Uterus (tissue), 4 donors: ENCODE data around the gene LONRF3. TPM values are rescaled to one million over a fixed set of nuclear protein-coding genes. Genes with fewer than 3 reads are reported as not detected.
"Not testable (repeated sequence)": the region's sequence is repeated elsewhere in the genome, so short reads cannot be mapped to it uniquely, and the experiment has no call there.

Experiments used
- DNase-seq, 2 donors: peaks; one replicate each; pipeline ENCODE4 v3.0.0-alpha.2; 2019 to 2020
- H3K27ac ChIP-seq, 2 donors: fragments of 200-600 bp; sonication (generic); 1 replicate in 1 of 2; 2 replicates in 1 of 2; pipeline ENCODE4 v1.5.1; 2016 to 2018
- H3K27me3 ChIP-seq, 2 donors: fragments of 200-600 bp; sonication (generic); one replicate each; pipeline ENCODE4 v1.5.1; 2018 to 2019; ENCODE audit warnings: control low read depth in 1 of 2
- H3K36me3 ChIP-seq, 2 donors: fragments of 200-600 bp; sonication (generic); one replicate each; pipeline ENCODE4 v1.5.1; 2019; ENCODE audit warnings: control low read depth in 1 of 2
- H3K4me1 ChIP-seq, 2 donors: fragments of 200-600 bp; sonication (generic); one replicate each; pipeline ENCODE4 v1.5.1; 2018 to 2019; ENCODE audit warnings: control low read depth in 1 of 2
- H3K4me3 ChIP-seq, 2 donors: fragments of 200-600 bp; sonication (generic); 1 replicate in 1 of 2; 2 replicates in 1 of 2; pipeline ENCODE4 v1.5.1; 2018 to 2019; ENCODE audit warnings: mild to moderate bottlenecking in 1 of 2
- H3K9me3 ChIP-seq, 2 donors: fragments of 200-600 bp; sonication (generic); one replicate each; pipeline ENCODE4 v1.5.1; 2019; ENCODE audit warnings: control low read depth in 1 of 2
- CTCF ChIP-seq, 4 experiments: fragments of 200-600 bp in 2 of 4; fragments of 450-650 bp in 2 of 4; sonication (generic) in 2 of 4; IDR thresholded peaks; one replicate each; pipeline ENCODE4 v1.5.1; 2016 to 2019; ENCODE audit warnings: antibody characterized with exemption in 4 of 4, mild to moderate bottlenecking in 2 of 4, moderate library complexity in 1 of 4
- POLR2A ChIP-seq, 2 donors: fragments of 450-650 bp; IDR thresholded peaks; one replicate each; pipeline ENCODE4 v1.6.1; 2016; ENCODE audit warnings: antibody characterized with exemption in 2 of 2, mild to moderate bottlenecking in 1 of 2, moderate library complexity in 1 of 2
- intact Hi-C: fragments of 100-400 bp; cut with DNase I; formaldehyde crosslinking; loops from one replicate; pipeline ENCODE4 v1.15.1; 2023; ENCODE audit warnings: low total_unique reads
- total RNA-seq, 4 donors: library from RNA; depleted of rRNA in 3 of 4; stranded (reverse); fragments of >200 nt in 3 of 4; gene quantifications; one replicate each; pipeline versions ENCODE4 v1.1.0 to v1.2.4, GENCODE V29; 2014 to 2023
- donor health status: DM: yes; HTN: yes; CAD: no.

LONRF3 gene
- total RNA-seq, 4 donors from 2014 or later = 2.5 to 13.2 (median 7.4) TPM

GRCh38 chrX:118990512-118991227 lies 16.3 kb downstream of the LONRF3 start:
- intact Hi-C loops = no loop called here
- H3K9me3 ChIP-seq = no peaks in the 10 kb centered on the region
- no peaks in the 10 kb centered on the region for H3K36me3 ChIP-seq
- H3K27me3 ChIP-seq = no peaks in the 10 kb centered on the region
- H3K27ac ChIP-seq = no peak overlapping the region
- no peak for TF ChIP-seq POLR2A (IDR thresholded peaks at IDR 0.05)
- no peak for TF ChIP-seq CTCF (IDR thresholded peaks at IDR 0.05)
- no peak for DNase-seq
- H3K4me3 ChIP-seq = no peak overlapping the region
- H3K4me1 ChIP-seq = no peaks in the 10 kb centered on the region

- intact Hi-C loops, H3K27ac ChIP-seq, H3K27me3 ChIP-seq, H3K9me3 ChIP-seq, H3K4me1 ChIP-seq, H3K36me3 ChIP-seq, H3K4me3 ChIP-seq, DNase-seq: not testable (repeated sequence)
Observed at GRCh38 chrX:118992441-118993121, 18.2 kb downstream of the LONRF3 start.

GRCh38 chrX:119003462-119003861 lies 29.0 kb downstream of the LONRF3 start:
- DNase-seq = no peak
- TF ChIP-seq CTCF (IDR thresholded peaks at IDR 0.05) (no peak), POLR2A (IDR thresholded peaks at IDR 0.05) (no peak)
- no peaks in the 10 kb centered on the region for H3K4me1 ChIP-seq
- H3K4me3 ChIP-seq = no peak overlapping the region
- H3K27ac ChIP-seq = no peak overlapping the region
- H3K36me3 ChIP-seq = no peaks in the 10 kb centered on the region
- intact Hi-C loops = no loop called here
- H3K27me3 ChIP-seq = no peaks in the 10 kb centered on the region
- no peaks in the 10 kb centered on the region for H3K9me3 ChIP-seq

GRCh38 chrX:119004920-119005524 lies 30.6 kb downstream of the LONRF3 start:
- no peaks in the 10 kb centered on the region for H3K36me3 ChIP-seq
- no peak overlapping the region for H3K27ac ChIP-seq
- H3K9me3 ChIP-seq = no peaks in the 10 kb centered on the region
- no peak overlapping the region for H3K4me3 ChIP-seq
- peak; percentile 32 to 51 for DNase-seq
- TF ChIP-seq CTCF (IDR thresholded peaks at IDR 0.05) = peak; percentile 56 to 87 (median 64)
- no peak for TF ChIP-seq POLR2A (IDR thresholded peaks at IDR 0.05)
- H3K27me3 ChIP-seq = no peaks in the 10 kb centered on the region
- intact Hi-C loops = no loop called here
- H3K4me1 ChIP-seq = no peaks in the 10 kb centered on the region

GRCh38 chrX:119007189-119007770 lies 32.9 kb downstream of the LONRF3 start:
- TF ChIP-seq CTCF (IDR thresholded peaks at IDR 0.05) = no peak
- no peak for TF ChIP-seq POLR2A (IDR thresholded peaks at IDR 0.05)
- intact Hi-C loops = no loop called here
- no peak for DNase-seq

More at GRCh38 chrX:119007189-119007770, 32.9 kb downstream of the LONRF3 start:
- H3K27me3 ChIP-seq = no peaks in the 10 kb centered on the region
- H3K4me3 ChIP-seq = no peak overlapping the region
- no peaks in the 10 kb centered on the region for H3K4me1 ChIP-seq
- H3K36me3 ChIP-seq = no peaks in the 10 kb centered on the region
- H3K9me3 ChIP-seq = no peaks in the 10 kb centered on the region
- H3K27ac ChIP-seq = no peak overlapping the region
